SKM-1 treated with dmso at 0.1 percent for 144 hours (cell line): ENCODE data around the gene TMEM201.

Experiments used
- DNase-seq: peaks from one replicate; lab custom pipeline; 2025; ENCODE audit not compliant: unreplicated experiment; lab: John Stamatoyannopoulos, UW

TMEM201 gene

DNA sequence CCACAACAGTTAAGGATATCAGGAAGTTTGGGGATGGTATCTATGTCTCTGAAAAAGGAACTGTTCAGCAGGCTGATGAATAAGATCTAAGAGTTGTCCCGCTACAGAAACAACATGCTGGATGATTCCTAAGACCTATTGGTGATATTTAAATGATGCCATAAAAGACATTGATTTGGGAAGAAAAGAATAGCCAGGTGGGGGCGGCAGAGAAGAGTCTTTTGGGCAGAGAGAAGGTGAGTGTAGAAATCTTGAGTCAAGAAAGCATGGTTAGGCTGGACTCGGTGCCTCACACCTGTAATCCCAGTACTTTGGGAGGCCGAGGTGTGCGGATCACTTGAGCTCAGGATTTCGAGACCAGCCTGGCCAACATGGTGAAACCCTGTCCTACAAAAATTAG, 11.8 kb upstream of the TMEM201 start:
- DNase-seq: no peak

DNA sequence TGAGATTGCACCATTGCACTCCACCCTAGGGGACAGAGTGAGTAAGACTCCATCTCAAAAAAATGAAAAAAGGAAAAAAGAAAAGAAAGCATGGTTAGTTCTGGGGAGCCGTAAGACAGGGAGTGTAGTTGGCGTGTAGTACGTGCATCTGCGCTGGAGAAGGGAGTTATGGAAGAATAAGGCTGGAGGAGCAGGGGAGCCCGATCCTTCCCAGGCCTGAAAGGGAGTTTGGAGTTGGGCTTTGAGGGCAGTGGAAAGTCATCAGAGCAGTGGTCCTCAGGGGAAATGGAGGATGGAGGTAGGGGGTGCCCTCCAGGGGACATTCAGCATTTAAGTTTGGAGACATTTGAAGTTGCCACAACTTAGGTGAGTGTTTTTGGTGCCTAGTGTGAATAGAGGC, 11.3 kb upstream of the TMEM201 start:
- no peak for DNase-seq

DNA sequence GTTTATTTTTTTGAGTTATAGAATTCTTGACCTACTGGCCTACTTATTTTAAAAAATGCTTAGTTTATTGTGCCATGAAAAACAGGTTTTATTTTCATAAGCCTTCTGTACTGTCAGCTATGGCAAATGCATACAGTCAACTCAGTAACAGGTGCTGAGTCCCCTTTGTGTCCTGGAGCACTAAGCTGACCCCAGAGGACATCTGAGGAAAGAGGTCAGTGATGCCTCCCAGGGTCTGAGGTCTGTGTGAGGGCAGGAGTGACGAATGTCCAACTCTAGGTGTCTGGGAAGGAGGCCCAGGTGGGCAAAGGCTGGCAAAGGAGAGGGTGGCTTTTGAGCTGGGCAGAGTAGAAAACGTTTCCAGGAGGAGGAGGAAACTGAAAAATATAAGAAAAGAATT, 7.8 kb upstream of the TMEM201 start:
- DNase-seq: no peak

DNA sequence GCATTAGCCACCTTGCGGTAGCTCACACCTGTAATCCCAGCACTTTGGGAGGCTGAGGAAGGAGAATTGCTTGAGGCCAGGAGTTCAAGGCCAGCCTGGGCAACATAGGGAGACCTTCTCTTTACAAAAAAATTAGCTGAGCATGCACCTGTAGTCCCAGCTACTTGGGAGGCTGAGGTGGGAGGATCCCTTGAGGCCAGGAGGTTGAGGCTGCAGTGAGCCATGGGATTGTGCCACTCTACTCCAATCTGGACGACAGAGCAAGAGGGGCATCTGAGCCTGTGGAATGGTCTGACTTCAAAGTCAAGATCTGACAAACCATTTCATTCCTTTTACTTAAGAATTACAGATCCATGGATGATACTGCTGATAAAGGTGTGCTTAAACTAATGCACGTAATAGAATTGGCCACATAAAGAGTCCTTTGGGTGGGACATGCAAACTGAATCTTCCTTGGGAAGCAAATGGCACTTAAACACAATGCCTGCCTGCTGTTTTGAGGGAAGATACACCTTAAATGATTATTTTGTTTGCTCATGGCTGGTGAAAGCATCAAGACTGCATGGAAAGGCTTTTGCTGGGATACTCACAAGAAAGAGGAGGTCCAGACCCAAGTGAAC, 2.5 kb upstream of the TMEM201 start:
- no peak for DNase-seq

DNA sequence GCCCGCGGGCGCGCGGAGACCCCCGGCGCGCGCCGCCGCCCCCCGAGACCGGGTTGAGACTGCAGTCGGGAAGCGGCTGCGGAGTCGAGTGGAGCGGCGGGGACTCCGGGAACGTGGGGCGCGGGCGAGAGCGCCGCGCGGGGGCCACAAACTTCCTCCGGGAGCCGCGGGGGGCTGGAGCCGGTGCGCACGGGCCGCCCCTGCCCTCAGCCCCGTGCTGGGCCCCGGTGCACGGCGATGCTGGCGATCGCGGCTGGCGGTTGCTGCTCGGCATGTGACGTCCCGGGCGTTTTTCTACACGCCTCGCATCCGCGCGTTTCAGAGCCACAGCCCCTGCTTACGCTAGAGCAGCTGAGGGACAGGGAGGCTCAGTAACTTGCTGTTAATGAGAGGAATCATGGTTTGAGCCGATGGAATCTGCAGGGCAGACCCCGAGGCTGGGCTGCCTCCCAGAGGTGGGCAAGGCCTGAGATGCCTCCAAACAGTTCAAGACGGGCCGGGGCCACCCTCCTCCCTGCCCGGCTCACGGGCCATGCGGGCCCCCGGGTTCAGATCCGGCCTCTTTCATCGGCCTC, 520 bp downstream of the TMEM201 start:
- no peak for DNase-seq

DNA sequence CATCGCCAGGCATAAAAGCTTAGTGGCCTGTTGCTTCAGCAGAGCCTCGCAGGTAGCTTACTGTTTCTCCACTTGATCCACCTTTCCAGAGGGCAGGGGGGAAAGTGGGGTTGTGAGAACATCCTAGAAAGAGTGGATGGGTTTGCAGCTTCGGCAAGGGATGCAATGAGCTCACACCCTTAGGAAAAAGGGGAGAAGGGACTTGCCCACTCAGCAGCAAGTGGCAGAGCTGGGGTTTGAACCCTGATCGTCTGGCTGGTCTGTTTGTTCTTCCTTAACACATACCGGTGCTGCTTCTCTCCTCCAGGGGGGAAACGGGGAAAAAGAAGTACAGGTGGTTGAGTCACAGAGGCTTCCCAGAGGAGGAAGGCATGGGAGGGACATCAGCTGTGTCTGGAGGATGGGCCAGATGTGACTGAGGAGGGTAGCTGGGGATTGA, 1.0 kb downstream of the TMEM201 start:
- DNase-seq: no peak

DNA sequence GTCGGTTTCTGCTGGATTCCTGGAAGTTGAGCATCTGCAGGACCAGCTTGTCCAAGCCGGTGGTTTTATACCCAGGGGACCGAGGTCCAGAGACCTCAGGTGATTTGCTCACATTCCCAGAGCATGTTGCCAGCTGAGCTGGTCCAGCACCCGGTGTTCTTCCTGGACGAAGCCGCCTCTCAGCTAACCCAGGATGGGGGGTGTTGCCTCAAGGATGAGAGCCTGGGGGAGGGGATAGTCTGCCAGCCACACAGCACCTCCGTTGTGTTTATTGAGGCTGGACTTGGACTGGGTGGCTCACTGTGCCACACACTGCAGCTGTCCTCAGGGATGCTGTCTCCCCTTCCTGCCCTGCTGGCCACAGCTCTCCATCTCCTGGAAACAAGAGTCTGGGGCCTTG, 1.5 kb downstream of the TMEM201 start:
- DNase-seq: no peak

DNA sequence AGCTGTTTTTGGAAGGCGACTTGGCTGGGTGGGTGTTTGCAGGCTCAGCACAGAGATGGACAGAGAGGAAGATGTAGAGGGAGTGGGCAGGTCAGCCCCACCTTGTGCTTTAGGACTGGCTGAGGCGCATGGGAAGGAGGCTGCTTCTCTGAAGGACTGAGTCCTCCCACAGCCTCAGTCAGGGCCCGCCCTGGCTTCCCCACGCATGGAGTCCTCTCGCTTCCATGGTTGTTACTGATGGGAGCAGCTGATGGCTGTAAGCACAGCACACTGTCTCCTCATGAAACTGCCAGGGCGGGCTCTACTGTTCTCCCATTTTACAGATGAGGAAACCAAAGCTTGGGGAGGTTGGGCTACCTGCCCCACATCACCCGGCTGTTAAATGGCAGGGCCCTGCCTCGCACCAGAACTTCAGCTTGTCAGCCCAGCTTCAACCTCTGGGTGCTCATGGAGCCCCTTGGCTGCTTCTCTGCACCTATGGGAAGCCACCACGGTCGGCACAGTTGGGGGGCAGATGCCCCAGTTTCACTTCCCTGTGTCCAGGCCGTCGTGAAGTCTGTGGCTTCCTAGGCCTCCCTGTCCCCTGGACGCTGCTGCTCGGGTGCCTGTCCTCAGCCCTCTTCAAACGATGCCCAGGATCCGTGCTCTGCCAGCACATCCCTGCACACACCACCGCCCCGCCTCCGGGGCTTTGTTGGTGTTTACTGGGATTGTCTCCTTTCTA, 2.4 kb downstream of the TMEM201 start:
- DNase-seq: no peak

DNA sequence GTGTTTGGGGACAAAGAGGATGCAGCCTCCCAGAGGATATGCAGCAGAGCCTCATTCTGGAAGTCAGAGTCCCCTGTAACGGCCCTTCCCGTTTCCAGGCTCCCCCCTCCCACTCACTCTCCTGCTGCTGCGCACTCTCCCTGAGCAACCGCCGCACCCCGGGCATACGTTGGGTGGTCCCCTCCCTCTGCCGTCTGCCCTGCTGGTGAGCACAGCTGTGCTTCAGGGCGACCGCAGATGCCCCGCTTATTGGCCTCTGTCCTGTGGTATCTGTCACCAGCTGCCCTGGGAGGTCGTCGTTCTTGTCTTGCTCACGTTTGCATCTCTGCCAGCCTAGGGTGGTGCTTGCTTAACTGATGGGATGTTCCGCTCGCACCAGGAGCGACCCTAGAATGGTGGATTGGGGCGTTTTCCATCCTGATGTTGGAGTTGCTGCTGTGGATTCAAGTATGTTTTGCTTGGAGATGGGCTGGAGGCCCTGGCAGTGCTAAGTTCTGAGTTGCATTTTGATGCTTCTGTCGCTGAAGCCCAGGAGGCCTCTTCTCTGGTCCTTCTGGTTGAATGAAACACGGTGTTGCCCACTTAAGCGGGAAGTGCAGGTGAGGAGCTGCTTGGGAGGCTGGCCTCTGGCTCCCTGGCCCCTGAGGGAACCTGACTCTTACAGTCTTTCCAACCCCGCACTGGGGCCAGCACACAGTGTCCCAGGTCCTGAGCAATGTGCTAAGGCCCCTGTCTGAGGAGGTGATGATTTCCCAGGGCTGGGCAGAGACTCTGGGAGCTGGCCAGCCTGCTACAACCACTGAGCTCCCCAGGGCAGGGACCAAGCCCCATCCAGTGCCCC, 3.2 kb downstream of the TMEM201 start:
- DNase-seq: no peak

DNA sequence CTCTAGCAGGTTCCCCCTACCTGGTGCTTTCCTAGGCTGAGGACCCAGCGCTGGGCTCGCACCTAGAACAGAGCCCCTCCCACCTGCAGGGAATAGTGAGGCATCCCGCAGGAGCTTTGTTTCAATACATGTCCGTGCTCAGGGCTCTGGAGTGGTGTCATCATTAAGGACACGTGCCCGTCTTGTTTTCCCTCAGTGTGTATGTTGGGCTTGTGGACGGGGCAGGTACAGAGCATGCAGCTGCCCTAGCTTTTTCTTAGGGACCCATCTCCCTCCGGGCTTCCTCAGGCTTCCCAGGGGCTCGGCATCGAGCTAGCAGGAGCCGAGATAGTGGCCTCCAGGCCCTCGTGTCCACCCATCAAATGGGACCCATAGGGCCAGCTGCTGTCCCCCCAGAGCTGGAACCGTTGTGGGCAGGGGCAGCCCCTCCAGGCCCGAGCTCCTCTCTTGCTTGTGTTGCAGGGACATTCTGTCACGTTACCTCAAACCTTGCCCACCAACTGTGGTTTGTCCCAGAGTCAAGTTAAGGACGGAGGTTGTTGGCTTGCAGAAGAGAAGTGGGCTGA, 3.9 kb downstream of the TMEM201 start:
- DNase-seq: no peak

DNA sequence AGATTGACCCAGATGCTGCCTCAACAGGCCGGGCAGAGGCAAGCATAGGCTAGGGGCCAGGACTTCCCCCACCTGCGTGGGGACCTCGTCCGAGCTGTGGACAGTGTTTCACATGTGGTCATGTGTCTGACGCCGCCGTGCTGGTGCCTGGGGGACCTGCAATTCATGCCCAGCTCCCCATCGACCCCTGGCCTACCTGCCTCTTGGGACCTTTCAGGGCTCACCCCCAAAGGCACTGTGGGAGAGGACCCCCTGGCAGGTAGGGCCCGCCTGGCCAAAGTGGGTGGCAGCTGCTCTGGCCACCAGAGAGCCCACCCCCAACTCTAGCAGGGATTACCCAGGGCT, 4.4 kb downstream of the TMEM201 start:
- DNase-seq: no peak

DNA sequence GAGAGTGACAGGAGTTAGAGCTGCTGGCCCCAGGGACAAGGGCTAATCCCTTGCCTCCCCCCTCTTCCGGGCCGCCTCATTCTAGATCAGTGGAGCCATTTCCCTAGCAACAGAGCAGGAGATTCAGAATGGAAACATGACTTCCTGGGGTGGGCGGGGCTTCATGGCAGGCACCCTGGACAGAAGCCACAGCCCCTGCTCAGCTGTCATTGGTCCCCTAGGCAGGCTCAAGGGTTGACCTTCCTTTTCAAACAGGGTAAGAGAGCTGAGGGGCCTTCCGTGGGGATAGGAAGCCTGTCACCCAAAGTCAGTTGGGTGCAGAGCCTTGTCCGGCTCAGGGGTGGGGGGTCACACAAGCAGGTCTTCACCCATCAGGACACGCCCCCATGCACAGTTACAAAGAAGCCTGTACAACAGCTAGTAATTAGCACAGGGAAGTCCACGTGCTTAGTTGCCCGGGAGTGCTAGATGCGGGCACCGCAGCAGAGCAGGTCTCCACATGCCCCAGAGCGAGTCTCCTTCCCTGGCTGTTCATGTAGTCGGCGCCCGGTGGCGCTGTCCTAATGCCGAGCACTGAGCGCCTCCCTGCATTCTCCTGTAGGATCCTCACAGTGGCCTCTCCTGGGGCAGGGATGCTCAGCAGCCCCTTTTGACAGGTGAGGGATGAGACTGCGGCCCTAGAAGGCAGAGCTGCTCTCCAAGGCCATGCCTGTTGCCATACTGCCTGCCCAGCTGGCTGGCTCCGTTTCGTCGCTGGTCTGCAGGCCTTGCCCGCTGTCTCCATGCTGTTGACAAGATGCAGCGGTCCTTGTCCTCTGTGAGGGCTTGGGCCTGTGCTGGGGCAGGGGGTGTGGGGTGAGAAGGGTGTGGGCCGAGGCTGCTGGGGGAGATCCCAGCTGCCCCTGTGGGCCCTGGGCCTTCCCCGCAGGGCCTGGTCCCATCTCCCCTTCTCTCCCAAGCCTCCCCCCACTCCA, 5.1 kb downstream of the TMEM201 start:
- peak; percentile 74 for DNase-seq

DNA sequence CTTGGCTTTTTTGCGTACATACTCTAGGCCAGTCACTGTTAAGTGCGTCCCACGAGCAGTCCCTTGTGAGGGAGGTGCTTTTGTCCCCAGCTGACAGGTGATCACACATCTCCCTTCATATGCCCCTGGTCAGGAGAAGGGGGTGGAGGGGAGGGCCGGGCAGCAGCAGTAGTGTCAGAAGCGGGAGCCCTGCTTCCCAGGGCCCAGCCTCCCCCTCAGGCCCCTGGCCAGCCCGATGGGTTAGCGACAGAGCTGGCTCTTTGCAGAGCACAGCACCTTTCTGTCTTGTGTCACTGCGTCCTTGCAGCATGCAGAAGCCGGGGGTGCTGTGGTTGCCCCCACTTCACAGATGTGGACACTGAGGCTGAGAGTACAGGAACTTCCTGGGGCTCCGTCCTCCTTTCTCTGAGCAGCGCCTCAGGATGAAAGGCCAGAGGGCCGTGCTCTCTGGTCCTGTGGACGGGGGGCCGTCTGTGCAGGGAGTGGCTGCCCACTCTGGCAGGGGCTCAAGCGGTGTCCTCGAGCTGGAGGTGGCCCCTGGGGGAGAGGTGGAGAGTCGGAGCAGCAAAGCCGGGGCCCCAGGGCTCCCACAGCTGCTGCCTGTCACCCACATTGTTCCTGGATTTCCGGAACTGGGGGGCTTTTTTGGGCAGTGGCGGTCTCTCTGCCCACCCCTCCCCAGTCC, 5.9 kb downstream of the TMEM201 start:
- no peak for DNase-seq

DNA sequence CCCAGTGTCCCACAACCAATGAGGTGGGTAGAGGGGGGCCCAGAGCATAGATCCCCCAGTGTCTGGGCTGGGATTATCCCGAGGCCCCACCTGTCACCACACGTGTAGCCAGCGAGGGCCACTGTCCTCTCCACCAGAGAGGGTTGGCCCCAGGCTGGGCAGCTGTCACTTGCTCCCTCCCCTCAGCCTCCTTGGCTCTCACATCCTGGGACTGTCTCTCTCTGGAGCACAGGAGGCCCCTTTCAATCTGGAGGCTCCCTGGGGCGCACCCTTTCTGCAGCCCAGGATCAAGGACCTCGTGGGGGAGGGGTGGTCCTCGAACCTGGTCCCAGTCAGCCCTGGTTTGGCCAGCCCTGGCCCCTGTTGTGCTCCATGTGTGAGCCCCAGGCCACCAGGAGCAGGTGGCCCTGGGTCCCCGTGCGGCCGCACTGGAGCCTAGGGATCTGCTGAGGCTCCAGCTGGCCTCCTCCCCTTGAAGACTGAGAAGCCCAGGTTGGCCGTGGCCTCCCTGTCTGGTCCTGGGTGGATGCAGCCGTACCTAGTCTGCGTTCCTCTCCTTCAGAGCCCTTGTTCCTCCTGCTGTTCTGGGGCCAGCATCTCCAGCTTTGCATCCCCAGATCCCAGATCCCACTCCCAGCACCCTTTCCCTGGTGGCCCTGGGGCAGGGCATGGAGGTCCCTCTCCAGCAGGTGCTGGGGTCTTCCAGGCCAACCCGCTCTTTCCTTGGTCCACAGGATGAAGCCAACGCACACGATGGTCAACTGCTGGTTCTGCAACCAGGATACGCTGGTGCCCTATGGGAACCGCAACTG, 6.7 kb downstream of the TMEM201 start:
- no peak for DNase-seq

DNA sequence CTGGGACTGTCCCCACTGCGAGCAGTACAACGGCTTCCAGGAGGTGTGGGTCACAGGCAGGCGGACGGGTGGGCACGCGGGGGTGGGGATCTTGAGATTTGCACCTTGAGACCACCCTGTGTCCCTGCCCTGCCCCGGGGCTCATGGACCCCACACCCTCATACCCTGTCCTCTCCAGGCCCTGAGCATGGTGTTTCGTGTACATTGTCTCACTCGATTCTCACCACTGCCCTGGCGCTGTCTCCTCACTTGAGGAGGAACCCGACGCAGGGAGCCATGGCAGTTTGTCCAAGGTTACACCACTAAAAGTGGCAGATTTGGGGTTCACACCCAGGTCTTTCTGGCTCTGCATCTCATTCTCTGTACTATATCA, 7.2 kb downstream of the TMEM201 start:
- DNase-seq: no peak

DNA sequence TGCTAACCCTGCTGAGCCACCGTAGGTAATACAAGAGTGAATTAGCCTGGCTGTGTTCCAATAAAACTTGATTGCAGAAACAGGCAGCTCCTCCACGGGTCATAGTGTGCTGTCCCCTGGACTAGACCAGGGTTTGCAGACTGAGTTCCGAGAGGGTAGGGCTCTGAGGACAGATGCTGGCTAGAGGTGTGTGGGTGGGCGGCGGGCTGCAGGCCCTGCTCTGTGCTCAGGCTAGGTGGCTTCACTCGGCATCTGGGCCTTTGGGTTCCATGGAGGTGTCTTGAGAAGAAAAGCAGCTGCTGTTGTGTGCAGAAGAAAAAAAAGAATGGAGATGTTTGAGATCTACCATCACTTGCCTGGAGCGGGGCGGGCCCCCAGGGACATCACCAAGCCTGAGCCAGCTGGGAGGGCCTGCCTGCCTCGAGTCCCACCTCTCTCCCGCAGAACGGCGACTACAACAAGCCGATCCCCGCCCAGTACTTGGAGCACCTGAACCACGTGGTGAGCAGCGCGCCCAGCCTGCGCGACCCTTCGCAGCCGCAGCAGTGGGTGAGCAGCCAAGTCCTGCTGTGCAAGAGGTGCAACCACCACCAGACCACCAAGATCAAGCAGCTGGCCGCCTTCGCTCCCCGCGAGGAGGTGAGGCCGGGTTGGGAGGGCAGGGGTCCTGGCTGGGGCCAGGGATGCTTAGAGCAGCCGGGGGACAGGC, 7.9 kb downstream of the TMEM201 start:
- DNase-seq: no peak

DNA sequence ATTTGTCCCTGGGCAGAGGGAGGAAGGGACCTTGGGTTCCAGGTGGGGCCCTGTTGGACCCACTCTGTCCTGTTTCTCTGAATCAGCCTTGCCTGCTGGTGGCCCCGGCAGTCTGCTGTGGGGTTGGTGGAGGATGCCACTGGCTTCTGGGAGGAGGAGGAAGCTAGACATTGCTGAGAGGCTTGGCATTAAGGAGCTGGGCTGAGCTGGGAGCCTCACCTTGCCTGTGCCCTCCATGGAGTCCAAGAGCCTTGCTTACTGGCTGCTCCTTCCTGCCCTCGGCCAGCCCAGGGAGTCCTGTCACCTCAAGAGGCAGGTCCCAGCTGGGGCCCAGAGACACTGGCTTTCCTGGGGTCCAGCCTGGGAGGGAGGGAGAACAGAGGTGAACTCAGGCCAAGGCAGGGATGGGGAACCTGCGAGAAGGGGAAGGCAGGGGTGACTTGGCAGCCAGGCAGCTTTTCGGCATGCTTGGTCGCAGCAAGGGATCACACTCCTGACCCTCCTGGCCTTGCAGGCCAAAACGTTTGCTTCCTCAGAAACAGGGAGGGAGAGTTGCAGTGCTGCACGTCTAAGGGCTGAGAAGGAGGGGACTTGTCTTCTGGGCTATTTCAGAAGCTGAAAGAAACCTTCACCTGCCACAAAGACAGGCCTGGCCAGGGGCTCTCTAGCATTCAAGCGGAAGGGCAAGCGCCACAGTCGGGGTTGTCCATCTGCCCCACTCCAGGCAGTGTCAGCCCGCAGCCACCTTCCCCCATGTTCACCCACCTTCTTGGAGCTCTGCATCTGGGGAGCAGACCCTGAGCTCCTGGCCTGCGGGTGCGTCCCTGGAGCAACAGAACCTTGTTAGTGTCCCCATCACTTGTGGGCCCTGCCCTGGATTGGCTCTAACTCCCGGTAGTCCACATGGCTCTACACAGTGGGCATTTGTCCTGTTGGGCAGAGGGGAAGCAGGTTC, 8.9 kb downstream of the TMEM201 start:
- DNase-seq: no peak
